GM12874 (cell line): ENCODE results near the gene INSRR.

Experiments used
- CTCF ChIP-seq: IDR thresholded peaks from 2 replicates; pipeline ENCODE4 v1.5.1; 2011; ENCODE audit warnings: low read depth, mild to moderate bottlenecking, control low read depth, low read length, moderate library complexity; ENCODE audit not compliant: insufficient read depth

INSRR gene

GRCh38 chr1:156892190-156893047 is 33.5 kb upstream of the INSRR start:
- TF ChIP-seq CTCF, result peak; percentile 93

DNA sequence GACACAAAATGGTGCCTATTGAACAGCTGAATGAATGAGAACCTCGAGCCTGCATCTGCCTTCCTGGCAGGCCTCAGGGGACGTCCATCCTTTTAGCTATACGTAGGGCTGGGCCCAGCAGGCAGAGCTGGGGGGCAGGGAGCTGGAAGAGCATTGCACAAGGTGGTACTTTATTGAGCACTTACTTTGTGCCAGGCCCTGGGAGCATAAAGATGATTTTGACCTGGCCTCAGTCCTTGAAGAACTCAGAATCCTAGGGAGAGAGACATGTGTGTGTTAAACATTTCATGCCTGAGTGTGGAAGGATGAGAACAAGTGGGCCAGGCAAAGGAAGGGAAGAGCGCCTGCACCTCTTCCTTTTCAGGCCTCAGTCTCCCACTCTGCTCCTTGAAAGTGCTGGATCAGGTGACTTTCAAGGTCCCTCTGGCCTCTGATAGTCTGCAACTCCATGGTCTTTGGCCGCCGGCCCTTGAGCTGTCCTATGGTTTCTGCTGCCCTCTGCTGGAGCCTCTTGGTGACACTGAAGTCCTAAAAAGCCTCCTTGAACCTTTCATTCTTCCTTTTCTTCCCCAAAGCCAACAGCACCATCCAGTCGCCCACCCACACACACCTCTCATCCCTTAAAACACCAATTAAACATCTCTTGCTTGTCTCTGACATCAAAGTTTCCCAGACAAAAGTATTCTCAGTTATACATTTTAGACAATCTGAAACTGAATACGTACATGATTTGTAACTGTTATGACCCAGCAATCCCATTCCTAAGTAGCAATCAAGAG is 31.1 kb upstream of the INSRR start:
- peak; percentile 82 for TF ChIP-seq CTCF

DNA sequence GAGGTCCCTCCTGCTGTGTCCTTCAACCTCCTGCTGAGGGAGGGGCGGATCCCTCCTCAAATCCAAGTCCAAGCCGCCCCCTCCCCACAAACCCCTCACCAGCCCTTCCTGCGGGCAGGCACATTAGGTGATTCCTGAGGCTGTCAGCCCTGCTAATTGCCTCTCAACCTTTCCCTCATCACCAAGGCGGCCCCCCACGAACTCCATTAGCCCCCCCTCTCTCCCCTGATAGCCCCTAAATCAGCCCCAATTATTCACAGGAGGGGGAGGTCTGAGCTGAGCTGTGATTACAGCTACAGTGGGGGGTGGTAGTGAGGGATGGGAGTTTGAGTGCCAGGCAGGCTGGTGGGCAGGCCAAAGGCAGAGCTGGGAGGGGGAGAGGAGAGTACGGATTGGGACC is 28.8 kb upstream of the INSRR start:
- TF ChIP-seq CTCF, result no peak

- TF ChIP-seq CTCF, result no peak
Observed at GRCh38 chr1:156887317-156887716, 28.4 kb upstream of the INSRR start.

- TF ChIP-seq CTCF, result no peak
Observed at GRCh38 chr1:156886583-156887281, 27.8 kb upstream of the INSRR start.

DNA sequence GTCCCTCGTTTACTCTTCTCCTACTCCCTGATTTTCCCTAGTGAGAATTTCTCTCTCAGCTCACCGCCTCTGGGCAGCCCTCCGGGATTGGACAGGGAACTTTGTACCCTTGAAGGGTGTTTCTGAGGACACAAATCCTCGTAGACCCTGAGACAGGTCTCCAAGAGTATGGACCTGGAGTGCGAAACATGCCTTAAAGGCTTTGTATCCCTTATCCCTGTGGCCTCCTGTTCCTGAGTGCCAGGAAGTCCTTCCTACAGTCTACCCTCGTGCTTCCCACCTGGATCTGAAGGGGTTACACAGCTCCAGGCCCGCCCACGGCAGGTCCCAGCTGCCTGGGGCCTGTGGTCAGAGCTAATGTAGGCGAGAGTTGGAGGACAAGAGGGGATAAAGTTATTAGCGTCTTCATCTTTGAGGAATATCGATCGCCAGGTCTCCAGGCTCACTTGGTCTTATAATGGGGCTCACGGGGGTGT is 27.0 kb upstream of the INSRR start:
- TF ChIP-seq CTCF, result no peak

DNA sequence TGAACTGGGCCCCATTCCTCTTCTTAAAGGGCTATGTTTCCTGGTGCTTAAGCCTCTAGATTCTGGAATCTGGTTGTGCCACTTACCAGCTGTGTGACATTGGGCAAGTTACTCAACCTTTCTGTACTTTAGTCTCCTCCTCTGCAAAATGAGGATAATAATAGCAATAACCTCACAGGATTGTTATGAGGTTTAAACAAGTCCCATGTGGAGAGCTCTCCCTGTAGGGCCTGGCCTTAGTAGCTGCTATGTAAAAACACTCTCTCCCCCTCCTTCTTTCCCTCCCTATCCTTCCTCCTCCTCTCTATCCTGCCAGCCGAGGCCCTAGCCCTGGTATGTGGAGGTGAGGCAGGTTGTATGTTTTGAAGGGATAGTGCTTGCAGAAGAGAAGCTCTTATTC is 26.4 kb upstream of the INSRR start:
- no peak for TF ChIP-seq CTCF
